SK-N-MC (cell line): ENCODE results near the gene CSF1.

Experiments used
- EZH2 ChIP-seq: fragments of 200-600 bp; sonication (generic); IDR thresholded peaks from one replicate; pipeline ENCODE4 v1.6.1; 2017; ENCODE audit warnings: antibody characterized with exemption
- FOXP2 ChIP-seq: optimal IDR thresholded peaks from 2 replicates; pipeline ENCODE3; 2011; ENCODE audit warnings: mild to moderate bottlenecking, moderate library complexity; ENCODE audit not compliant: insufficient read depth; ENCODE audit errors: extremely low read length, control extremely low read depth
- POLR2AphosphoS5 ChIP-seq: IDR thresholded peaks from 2 replicates; pipeline ENCODE4 v1.6.1; 2012; ENCODE audit warnings: mild to moderate bottlenecking, low read depth, low read length, borderline replicate concordance

GRCh38 chr1:109917051-109917767, 6.6 kb downstream of the CSF1 start:
- no peak for TF ChIP-seq POLR2AphosphoS5
- no peak for TF ChIP-seq EZH2
- no peak for TF ChIP-seq FOXP2
